DMS153 (cell line): ENCODE results near the gene KCNJ9.
"Not testable (repeated sequence)": the region's sequence is repeated elsewhere in the genome, so short reads cannot be mapped to it uniquely, and the experiment has no call there.

Source experiments
- DNase-seq: peaks from one replicate; lab custom pipeline; 2025; lab: John Stamatoyannopoulos, UW

The KCNJ9 gene

DNA sequence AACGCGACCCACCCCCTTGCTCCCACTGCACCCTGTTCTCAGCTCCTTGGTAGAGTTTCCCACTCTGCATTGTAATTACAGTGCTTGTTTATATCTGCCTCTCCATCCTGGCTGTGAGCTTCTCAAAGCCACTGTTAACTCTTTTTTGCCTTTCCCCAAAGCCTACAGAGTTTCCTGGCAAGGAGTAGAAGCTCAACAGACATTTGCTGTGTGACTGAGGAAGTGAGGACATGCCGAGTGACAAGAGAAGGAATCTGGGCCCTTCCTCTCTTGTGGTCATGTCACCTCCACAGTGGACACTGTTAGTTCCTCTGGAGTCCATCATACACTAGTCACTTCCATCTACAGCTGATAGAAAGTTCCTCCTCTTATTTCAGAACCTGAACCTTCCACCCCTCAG lies 23.1 kb downstream of the KCNJ9 start:
- no peak for DNase-seq

- no peak for DNase-seq
Observed at GRCh38 chr1:160105155-160105554, 23.8 kb downstream of the KCNJ9 start.

- DNase-seq, result no peak
Observed at GRCh38 chr1:160107512-160107911, 26.2 kb downstream of the KCNJ9 start.

DNA sequence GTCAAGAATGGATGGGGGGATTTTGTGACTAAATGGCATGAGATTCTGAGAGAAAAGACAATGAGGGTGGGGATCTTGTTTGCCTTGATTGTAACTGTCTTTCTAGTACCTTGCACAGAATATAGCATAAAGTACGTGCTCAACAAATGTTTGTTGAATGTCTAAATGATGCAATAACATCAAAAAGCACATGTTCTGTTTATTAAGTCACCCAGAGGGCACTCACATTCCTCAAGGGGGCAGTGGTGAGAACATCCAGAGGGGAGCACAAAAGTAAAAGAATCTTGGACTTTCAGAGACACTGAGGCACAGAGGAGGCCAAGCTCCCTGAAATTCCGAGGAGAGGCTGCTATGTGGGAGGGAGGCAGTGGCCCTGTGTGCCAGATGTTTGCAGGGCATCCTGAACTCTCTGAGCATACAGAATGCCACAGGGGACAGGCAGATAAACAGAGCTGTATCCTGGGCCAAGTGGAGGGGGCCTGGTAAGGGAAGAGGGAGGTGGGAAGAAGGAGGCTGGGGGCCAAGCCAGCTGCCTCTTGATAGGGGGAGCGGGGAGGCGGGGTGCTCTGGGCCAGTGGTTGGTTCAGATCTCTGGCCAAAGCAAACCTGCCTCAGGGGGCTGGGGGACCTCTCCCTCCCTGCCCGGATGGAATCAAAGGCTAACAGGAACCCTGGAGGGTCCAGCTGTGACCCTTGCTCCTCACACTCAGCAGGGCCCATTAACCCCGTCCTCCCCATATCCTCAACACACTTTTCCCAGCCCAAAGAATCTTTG lies 27.7 kb downstream of the KCNJ9 start:
- DNase-seq, result no peak

GRCh38 chr1:160109686-160110085 lies 28.3 kb downstream of the KCNJ9 start:
- DNase-seq, result no peak

DNA sequence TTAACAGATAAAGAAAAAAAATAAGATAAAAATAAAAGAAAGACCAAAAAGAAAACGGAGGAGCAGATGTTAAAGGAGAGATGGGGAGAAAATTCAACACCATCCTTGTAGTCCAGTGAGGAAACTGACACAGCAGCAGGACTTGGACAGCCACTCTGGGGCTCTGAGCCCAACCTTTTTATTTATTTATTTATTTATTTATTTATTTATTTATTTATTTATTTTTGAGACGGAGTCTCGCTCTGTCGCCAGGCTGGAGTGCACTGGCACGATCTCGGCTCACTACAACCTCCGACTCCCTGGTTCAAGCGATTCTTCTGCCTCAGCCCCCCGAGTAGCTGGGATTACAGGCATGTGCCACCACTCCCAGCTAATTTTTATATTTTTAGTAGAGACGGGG lies 30.1 kb downstream of the KCNJ9 start:
- DNase-seq, result not testable (repeated sequence)

DNA sequence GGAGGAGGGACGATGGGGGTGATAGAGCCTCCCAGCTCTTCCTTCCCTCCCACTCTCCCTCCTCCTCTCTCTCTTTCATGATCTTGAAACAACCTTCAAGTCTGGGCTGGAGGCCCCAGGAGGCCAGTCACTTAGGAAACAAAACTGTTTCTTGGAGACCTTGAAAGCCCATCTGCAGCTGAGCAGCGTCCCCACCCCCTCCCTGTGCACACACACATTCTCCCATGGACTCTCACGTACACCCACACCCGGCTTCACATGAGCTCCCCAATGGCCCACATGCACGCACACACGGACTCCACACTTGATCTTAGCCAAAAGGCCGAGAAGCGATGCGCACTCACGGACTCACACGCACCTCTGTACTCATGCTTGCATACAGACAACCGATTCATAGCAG lies 31.0 kb downstream of the KCNJ9 start:
- no peak for DNase-seq

GRCh38 chr1:160113407-160113806 lies 32.1 kb downstream of the KCNJ9 start:
- no peak for DNase-seq

- no peak for DNase-seq
Observed at GRCh38 chr1:160114085-160114484, 32.7 kb downstream of the KCNJ9 start.

DNA sequence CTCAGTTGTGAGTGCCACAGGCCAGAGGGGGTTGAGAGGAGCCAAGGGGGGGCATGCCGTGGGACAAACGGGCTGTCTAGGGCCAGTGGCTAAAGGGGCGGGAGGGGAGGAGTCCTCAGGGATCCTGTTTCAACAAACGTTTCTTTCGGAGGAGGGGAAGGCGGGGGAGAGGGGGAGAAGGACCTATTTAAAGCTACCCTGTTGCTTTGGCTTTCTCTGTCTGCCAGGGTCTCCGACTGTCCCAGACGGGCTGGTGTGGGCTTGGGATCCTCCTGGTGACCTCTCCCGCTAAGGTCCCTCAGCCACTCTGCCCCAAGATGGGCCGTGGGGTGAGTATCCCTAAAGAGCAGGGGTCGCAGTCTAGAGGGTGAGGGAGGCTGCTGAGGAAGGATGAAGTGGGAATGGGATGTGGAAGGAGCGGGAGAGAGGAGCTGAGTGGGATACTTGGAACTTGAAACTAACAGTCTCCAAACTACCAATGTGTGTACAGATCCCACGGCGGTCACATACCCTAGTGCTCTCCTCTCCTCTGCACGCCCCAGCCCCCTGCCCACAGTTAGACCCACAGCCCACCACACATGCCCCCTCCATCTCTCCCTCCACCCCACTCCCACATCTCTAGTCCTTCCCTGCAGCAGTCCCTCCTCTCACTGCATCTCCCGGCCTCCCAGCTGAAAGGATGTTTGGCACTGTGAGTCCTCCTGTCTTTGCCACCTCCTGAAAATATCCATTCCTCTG lies 34.4 kb downstream of the KCNJ9 start, which contains the start of gene ATP1A2:
TSS of gene ATP1A2 (plus strand) at position 215 of the 738 bp plus-strand sequence. CDS start at position 318, 103 bp downstream.
- DNase-seq, result no peak

DNA sequence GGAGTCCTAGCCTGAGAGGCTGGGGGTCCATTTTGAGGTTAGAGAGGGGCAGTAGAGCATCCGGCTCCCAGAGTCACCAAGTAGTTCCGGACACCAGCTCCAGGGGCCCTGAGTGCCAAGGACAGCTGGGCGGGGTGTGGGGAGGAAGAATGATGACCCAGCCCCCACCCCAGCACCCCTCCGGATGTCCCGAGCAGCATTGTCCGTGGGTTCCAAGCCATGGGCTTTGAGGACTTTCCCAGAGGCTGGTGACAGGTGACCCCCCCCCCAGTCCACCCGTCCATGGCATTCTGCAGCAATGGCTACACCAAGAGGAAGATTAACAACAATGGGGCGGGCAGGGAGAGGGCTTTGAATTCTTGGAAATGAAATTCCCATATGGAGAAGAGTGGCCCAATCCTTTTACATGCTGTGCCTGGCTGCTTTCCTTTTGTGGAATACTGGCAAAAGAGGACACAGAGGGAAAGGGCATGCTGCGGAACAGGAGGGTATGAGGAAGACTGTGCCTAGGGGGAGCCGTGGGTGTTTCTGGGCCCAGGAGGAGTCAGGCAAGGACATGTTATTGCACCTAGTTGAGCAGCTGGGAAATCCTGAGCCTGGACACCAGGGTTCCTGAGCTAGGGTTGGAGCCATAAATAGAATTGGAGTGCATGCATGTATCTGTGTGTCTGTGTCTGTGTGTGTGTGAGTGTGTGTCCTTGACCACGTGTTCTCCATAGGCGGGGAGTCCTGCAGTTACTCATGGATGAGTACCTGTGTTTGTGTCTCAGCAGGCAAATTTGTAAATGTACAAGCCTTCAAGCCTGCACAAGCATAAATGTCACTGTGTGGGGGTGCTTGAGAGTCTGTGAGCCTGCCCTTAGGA lies 35.2 kb downstream of the KCNJ9 start:
- no peak for DNase-seq

DNA sequence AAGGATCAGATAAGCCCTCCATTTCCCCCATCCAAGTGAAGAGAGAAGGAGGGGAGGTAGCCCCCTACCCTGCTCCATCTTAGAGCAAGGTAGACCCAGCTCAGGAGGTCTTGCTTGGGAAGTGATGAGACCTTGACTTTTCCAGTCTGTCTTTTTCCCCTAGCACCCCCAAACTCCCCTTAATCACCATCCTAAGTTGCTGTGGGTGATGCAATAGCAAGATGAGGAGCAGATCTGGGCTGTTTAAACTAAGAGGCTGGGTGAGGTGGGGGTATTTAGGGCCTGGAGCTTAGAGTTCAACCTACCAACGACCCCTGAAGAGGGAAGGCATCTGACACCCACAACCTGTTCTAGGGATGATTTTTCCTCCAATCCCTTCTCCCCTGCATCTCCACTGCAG lies 36.0 kb downstream of the KCNJ9 start:
- no peak for DNase-seq

DNA sequence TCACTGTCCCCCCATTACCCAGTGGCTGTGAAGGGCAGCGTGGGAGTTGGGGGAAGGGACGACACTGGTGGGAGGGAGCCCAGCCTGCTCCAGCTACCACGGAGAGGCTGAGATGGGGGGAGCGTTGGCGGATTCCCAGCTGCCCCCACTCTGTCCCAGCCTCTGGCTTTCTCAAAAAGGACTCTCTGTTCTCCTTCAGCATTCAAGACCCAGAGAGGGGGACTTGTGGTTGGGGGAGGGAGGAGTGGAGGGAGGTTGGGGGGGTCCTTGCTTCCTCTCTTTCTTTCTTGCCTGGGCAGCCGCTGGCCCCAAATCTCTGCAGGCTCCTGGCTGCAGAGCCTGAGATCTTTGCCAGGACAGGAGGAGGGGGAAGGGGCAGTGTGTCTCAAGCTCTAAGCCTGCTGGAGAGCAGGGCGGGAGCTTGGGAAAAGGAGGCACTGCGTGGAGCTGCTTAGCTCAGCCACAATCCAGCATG lies 36.4 kb downstream of the KCNJ9 start:
- DNase-seq, result no peak

- DNase-seq, result no peak
Observed at GRCh38 chr1:160118928-160119327, 37.6 kb downstream of the KCNJ9 start.

GRCh38 chr1:160120797-160121196 lies 39.5 kb downstream of the KCNJ9 start:
- DNase-seq, result no peak

DNA sequence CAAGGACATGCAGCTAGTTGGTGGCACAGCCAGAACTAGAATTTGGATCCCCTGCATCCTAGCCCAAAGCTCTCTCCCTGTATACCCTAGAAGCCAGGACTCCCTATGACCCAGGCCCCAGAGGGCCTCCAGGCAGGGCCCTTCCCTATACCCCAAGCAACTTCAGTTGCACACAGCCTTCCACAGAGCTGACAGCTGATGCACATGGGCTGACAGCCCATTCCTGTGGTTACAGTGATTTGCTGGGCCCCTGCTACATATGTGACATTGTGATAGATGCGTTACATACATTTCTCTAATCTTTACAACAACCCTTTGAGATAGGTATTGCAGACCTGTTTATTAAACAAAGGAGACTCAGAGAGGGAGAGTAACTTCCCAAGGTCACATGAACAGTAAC lies 40.0 kb downstream of the KCNJ9 start:
- no peak for DNase-seq

- no peak for DNase-seq
Observed at GRCh38 chr1:160122978-160123495, 41.7 kb downstream of the KCNJ9 start.

DNA sequence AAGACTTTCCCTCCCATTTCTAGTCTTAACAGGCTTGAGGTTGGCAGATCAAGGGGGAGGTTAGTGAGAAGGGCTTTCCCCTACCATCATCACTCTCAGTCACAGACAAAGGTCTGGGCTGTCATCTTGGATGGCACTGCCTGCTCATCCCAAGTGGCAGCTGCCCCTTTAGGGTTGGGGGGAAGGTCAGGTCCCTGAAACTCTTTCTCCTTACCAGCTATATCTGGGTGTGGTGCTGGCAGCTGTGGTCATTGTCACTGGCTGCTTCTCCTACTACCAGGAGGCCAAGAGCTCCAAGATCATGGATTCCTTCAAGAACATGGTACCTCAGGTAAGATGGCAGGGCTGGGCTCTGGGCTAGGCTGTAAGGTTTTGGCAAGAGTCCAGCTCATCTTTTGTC lies 42.4 kb downstream of the KCNJ9 start:
- no peak for DNase-seq

GRCh38 chr1:160124705-160125478 lies 43.6 kb downstream of the KCNJ9 start:
- no peak for DNase-seq

GRCh38 chr1:160125746-160126145 lies 44.4 kb downstream of the KCNJ9 start:
- no peak for DNase-seq

GRCh38 chr1:160126342-160126741 lies 45.0 kb downstream of the KCNJ9 start:
- DNase-seq, result not testable (repeated sequence)
